Activated T-cell treated with anti-CD3 and anti-CD28 coated beads for 48 hours (primary cell): Measurements from ENCODE around the gene BACH2.
"Not testable (repeated sequence)": the region's sequence is repeated elsewhere in the genome, so short reads cannot be mapped to it uniquely, and the experiment has no call there.

Experiments
- DNase-seq: peaks from one replicate; pipeline ENCODE4 v3.0.0-alpha.2; 2020; ENCODE audit warnings: low read depth

Gene BACH2

GRCh38 chr6:90183587-90184333 lies 112.9 kb downstream of the BACH2 start:
- DNase-seq = no peak

DNA sequence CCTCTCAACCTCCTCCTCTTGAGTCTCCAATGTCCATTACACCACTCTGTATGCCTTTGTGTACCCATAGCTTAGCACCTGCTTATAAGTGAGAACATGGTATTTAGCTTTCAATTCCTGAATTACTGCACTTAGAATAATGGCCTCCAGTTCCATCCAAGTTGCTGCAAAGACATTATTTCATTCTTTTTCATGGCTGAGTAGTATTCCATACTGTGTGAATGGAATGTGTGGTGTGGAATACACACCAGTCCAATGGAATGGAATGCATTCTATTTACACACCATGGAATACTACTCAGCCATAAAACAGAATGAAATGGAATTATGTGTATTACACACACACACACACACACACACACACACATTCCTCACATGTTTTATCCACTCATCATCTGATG lies 116.1 kb downstream of the BACH2 start:
- no peak for DNase-seq

GRCh38 chr6:90179190-90180169 lies 117.2 kb downstream of the BACH2 start:
- DNase-seq = no peak

- no peak for DNase-seq
Observed at GRCh38 chr6:90178384-90178855, 118.2 kb downstream of the BACH2 start.

GRCh38 chr6:90177544-90178383 lies 118.9 kb downstream of the BACH2 start:
- no peak for DNase-seq

DNA sequence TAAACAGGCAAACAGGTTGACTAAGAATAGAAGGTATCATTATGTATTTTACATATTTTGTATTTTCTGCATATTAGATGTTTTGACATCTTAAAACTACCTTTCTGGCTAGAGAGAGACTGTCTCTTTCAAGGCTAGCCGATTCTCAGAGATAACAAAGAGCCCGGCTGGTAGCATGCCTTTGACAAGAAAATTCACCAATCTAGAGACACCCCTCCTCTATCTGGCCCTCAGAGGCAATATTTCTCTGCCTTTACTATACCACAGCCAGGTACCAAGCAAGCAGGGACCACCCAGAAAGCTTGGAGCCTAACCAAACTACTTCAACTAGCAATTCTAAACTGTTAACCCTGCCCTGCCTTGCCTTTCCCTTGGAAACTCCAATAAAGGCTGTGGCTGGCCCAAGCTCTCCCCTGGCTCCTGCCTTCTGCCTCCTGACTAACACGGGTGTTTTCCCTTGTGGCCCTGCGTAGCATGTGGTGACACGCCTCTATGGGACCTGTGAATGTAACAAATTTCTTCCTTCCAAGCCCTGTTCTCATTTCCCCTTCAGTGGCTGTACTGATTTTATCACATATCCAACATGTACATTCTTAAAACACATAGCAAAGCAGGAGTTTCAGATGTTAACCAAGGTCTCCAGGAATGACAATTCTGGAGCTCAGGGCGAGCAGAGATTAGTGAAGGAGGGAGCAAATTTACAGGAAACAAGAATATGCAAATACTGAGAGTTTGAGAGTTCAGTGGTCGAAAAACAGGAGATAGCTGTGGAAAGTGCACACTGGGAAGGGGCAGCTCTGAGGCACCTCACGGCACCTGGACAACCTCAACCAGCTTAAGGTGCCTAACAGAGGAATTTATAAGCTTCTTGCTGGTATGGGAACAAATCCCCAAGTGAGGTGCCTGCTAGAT lies 120.8 kb downstream of the BACH2 start:
- DNase-seq = peak; percentile 68

GRCh38 chr6:90173262-90173925 lies 123.2 kb downstream of the BACH2 start:
- no peak for DNase-seq

DNA sequence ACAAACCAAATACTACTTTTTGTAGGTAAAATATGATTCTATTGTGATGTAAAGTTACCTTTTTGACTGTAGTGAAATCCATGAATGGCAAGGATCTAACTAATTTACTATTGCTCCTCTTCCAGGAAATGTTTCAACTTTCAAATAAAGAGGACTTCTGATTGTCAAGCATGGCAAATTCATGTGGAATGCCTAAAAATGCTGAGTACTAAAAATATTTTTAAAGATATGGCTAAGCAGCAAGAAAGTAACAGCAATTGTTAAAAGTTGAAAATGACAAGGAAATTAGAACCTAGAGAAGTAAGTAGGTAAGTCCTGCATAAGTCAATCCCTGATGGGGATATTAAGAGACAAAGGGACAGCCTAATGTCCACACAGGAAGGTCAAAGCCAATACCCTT lies 126.0 kb downstream of the BACH2 start:
- DNase-seq = no peak

DNA sequence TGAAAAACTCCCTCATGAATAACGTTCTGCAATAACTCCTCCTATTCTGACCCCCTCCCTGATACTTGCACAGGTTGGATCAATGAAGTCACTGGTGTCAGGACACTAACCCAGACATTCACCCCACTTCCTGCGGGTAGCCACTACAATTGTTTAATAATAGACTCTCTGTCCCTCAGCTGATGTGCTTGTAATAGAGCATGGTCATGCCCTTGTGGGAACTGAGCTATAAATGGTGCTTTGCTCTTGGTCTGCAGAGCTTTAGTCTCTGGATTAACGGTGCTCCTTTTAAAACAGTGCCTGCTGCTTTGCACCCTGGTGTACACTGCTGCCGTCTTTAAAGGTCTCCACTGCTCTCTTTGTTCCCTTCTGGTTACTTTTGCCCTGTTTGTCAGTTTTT lies 127.3 kb downstream of the BACH2 start:
- DNase-seq = no peak

DNA sequence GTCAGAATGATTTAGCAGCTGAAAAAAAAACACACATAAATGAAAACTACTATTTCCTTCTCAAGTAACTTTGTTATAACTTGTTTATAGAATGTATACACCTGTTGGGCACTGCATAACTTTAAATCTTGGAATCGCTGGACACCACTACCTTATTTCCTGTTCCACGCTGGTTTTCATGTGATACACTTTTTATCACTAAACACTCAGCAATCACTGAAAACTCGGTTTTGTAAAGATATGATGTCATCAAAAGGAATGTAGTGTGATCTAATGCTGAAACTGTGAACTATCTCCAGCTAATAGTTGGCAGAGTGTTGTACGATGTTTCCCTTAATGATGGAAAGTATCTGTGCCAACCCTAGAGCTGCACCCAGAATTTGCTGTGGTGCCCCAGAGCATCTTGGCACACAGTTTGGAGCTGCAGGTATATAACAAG lies 127.9 kb downstream of the BACH2 start:
- no peak for DNase-seq

GRCh38 chr6:90167514-90168379 lies 128.9 kb downstream of the BACH2 start:
- DNase-seq = no peak

DNA sequence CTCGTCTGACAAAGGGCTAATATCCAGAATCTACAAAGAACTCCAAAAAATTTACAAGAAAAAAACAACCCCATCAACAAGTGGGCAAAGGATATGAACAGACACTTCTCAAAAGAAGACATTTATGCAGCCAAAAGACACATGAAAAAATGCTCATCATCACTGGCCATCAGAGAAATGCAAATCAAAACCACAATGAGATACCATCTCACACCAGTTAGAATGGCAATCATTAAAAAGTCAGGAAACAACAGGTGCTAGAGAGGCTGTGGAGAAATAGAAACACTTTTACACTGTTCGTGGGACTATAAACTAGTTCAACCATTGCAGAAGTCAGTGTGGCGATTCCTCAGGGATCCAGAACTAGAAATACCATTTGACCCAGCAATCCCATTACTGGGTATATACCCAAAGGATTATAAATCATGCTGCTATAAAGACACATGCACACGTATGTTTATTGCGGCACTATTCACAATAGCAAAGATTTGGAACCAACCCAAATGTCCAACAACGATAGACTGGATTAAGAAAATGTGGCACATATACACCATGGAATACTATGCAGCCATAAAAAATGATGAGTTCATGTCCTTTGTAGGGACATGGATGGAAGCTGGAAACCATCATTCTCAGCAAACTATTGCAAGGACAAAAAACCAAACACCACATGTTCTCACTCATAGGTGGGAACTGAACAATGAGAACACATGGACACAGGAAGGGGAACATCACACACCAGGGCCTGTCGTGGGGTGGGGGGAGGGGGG lies 130.3 kb downstream of the BACH2 start:
- DNase-seq = not testable (repeated sequence)

DNA sequence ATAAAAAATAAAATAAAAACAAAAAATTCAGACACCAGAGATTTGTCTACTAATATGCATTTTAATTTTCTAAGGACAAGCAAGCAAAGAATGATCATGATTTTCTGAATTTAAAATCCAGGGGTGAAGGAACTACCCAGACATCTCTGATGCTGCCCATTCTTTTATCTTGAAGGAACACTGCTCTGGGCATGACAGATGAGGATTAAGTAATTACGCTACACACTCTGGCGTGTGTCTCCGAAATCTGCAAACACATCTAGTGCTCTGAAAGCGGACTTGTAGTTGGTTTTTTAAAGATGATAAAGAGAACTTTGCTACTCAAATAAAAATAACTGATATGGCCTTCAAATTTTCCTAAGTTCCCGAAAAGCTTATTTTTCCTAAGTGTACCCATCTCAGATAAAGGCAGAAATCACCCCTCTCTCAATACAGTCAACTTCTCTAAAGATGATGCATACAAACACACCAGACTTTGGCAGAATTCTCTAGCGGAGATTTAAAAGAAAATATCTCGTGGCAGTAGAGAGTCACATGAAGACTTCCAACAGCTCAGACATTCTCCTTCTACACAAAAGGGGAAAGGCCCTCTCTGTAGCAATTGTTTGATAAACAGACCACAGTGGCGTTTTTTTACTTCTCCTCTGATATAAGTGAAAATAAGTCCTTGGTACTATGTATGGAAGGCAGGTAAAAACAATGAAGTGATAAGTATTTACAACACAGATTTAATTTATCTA lies 133.8 kb downstream of the BACH2 start:
- DNase-seq = no peak

- no peak for DNase-seq
Observed at GRCh38 chr6:90160013-90160412, 136.6 kb downstream of the BACH2 start.

GRCh38 chr6:90159452-90159851 lies 137.2 kb downstream of the BACH2 start:
- DNase-seq = no peak

- no peak for DNase-seq
Observed at GRCh38 chr6:90158936-90159335, 137.7 kb downstream of the BACH2 start.

GRCh38 chr6:90157441-90157840 lies 139.2 kb downstream of the BACH2 start:
- DNase-seq = no peak

GRCh38 chr6:90156861-90157260 lies 139.8 kb downstream of the BACH2 start:
- no peak for DNase-seq
